ENCODE measurements around the gene FAM181B. TPM values are rescaled to one million over a fixed set of nuclear protein-coding genes. Genes with fewer than 3 reads are reported as not detected.

FAM181B gene
- total RNA-seq, 1 experiment from 2014 or later = 0.44 TPM

GRCh38 chr11:82701847-82702520, 31.7 kb downstream of the FAM181B start:
- no peaks in the 10 kb centered on the region for H3K27me3 Mint-ChIP-seq (ENCODE audit: low read depth)
- peak; percentile 65 for DNase-seq

More at GRCh38 chr11:82701847-82702520, 31.7 kb downstream of the FAM181B start:
- H3K4me3 Mint-ChIP-seq = no peak overlapping the region
- no peak overlapping the region for H2BK15ac ChIP-seq (ENCODE audit: low read depth, low read length)
- no peak overlapping the region for H3K27ac ChIP-seq (ENCODE audit: insufficient read length, low read depth, low read length)
- no peak overlapping the region for H3K4me2 ChIP-seq (ENCODE audit: insufficient read depth, insufficient read length, low read length)
- H3T11ph ChIP-seq (ENCODE audit: low read length) = no peak overlapping the region
- WGBS (ENCODE audit: extremely low coverage, insufficient read length, low lambda C conversion rate) = no CpG with 5 or more reads among the region's 7 CpGs
- H3K23me2 ChIP-seq (ENCODE audit: insufficient read length, low read depth, low read length, poor library complexity, severe bottlenecking) = no peaks in the 10 kb centered on the region
- H2BK120ac ChIP-seq (ENCODE audit: low read depth, low read length, poor library complexity, severe bottlenecking) = no peak overlapping the region
- H3K9ac ChIP-seq (ENCODE audit: extremely low read depth, insufficient read length, low read length) = no peak overlapping the region
- H4K91ac ChIP-seq (ENCODE audit: insufficient read length, low read depth, low read length) = no peak overlapping the region
- no peak overlapping the region for H3K56ac ChIP-seq (ENCODE audit: insufficient read length, low read depth, low read length)
- H3K36me3 Mint-ChIP-seq (ENCODE audit: insufficient read depth in 1 of 3, low read depth in 3 of 3) = no peaks in the 10 kb centered on the region
- H3K4me1 ChIP-seq (ENCODE audit: insufficient read depth, low read length) = no peaks in the 10 kb centered on the region
- H3K9me3 Mint-ChIP-seq = no peaks in the 10 kb centered on the region
- no peaks in the 10 kb centered on the region for H3K79me1 ChIP-seq (ENCODE audit: insufficient read depth, low read depth, low read length, poor library complexity, severe bottlenecking)
- H2AK5ac ChIP-seq (ENCODE audit: insufficient read length, low read length) = no peak overlapping the region
- H3K27ac Mint-ChIP-seq = no peak overlapping the region
- no peak overlapping the region for H3K14ac ChIP-seq (ENCODE audit: insufficient read depth, low read length)
- peaks cover 0 to 4% of the 10 kb centered on the region in 2 experiments; a peak in 2 of 4 replicates for H3K4me1 Mint-ChIP-seq
- no peak overlapping the region for H3K23ac ChIP-seq (ENCODE audit: insufficient read length, low read depth, low read length)
- H4K8ac ChIP-seq (replicated peaks; ENCODE audit: insufficient read length, low read depth, low read length) = peak overlapping the region; percentile 58
- H3K9me3 ChIP-seq (ENCODE audit: control insufficient read depth, low read depth, low read length) = no peaks in the 10 kb centered on the region
- no peak overlapping the region for H3K4ac ChIP-seq (ENCODE audit: low read depth, low read length)
- no peaks in the 10 kb centered on the region for H3K79me2 ChIP-seq (ENCODE audit: insufficient read depth, low read length)
- no peaks in the 10 kb centered on the region for H4K20me1 ChIP-seq (ENCODE audit: control insufficient read depth, insufficient read depth, insufficient read length)
- no peak overlapping the region for H2BK12ac ChIP-seq (ENCODE audit: insufficient read length, low read depth, low read length)
- H2AFZ ChIP-seq (ENCODE audit: low read length) = no peak overlapping the region
- peak; percentile 86 for TF ChIP-seq CTCF (conservative IDR thresholded peaks at IDR 0.05)
- no peaks in the 10 kb centered on the region for H3K27me3 ChIP-seq (ENCODE audit: insufficient read depth, low read length)
- H2BK5ac ChIP-seq (ENCODE audit: insufficient read length, low read length) = no peak overlapping the region
- no peak overlapping the region for H2BK20ac ChIP-seq (ENCODE audit: low read depth, low read length, poor library complexity, severe bottlenecking)
- H4K5ac ChIP-seq (ENCODE audit: insufficient read length, low read depth, low read length) = no peak overlapping the region
- H3K18ac ChIP-seq (ENCODE audit: insufficient read length, low read depth, low read length) = no peak overlapping the region

Data from H9 (cell line).